C4-2B (cell line): ENCODE measurements around the gene RWDD4.

ENCODE experiments used
- ZFX ChIP-seq: fragments of 450-650 bp; IDR thresholded peaks from 2 replicates; pipeline ENCODE4 v1.6.1; 2017
- TF ChIP-seq, protein P1 (sequence below): fragments of 450-650 bp; conservative IDR thresholded peaks from 2 replicates; pipeline ENCODE4 v1.5.1; 2017; ENCODE audit warnings: mild to moderate bottlenecking

DNA sequence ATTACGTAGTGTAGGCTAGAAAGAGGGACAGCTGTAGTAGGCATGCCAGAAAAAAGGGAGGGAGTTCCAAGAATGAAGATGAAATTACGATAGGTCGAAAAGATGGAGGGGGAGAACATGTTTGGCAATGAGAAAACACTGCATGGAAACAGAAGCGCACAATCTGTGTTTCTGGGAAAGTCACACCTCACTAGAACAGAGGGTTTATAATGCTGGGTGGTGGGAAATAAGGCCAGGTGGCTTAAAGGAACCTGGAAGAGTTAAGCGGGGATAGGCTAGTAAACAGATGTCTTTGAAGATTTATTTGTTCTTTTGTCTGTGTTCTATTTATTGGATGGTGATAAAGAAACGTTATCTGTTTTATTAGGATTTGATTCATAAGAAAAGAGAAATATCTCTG, 29.2 kb upstream of the RWDD4 start:
- no peak for TF ChIP-seq ZFX
- TF ChIP-seq, protein P1, sequence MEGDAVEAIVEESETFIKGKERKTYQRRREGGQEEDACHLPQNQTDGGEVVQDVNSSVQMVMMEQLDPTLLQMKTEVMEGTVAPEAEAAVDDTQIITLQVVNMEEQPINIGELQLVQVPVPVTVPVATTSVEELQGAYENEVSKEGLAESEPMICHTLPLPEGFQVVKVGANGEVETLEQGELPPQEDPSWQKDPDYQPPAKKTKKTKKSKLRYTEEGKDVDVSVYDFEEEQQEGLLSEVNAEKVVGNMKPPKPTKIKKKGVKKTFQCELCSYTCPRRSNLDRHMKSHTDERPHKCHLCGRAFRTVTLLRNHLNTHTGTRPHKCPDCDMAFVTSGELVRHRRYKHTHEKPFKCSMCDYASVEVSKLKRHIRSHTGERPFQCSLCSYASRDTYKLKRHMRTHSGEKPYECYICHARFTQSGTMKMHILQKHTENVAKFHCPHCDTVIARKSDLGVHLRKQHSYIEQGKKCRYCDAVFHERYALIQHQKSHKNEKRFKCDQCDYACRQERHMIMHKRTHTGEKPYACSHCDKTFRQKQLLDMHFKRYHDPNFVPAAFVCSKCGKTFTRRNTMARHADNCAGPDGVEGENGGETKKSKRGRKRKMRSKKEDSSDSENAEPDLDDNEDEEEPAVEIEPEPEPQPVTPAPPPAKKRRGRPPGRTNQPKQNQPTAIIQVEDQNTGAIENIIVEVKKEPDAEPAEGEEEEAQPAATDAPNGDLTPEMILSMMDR = no peak
